Left lung (tissue), 10 donors: ENCODE measurements around the gene CES1. TPM values are rescaled to one million over a fixed set of nuclear protein-coding genes. Genes with fewer than 3 reads are reported as not detected.
"Not testable (repeated sequence)": the region's sequence is repeated elsewhere in the genome, so short reads cannot be mapped to it uniquely, and the experiment has no call there.

Experiments used
- ATAC-seq: fragments of 200-7000 bp; cut with Tn5 transposase; one replicate; pipeline ENCODE4 v1.9.1; 2020; ENCODE audit warnings: moderate library complexity
- DNase-seq, 4 donors: peaks; one replicate each; pipeline ENCODE4 v3.0.0-alpha.2; 2013 to 2020
- H3K27ac ChIP-seq, 2 donors: fragments of 200-600 bp; sonication (generic) in 1 of 2; one replicate each; pipeline versions ENCODE4 v1.5.0 to v1.8.0; 2020 to 2021
- H3K27me3 ChIP-seq, 2 donors: fragments of 200-600 bp; sonication (generic) in 1 of 2; one replicate each; pipeline versions ENCODE4 v1.5.0 to v1.8.0; 2020 to 2021
- H3K36me3 ChIP-seq, 2 donors: fragments of 200-600 bp; sonication (generic) in 1 of 2; one replicate each; pipeline versions ENCODE4 v1.5.0 to v1.8.0; 2020 to 2021
- H3K4me1 ChIP-seq, 2 donors: fragments of 200-600 bp; one replicate each; pipeline ENCODE4 v1.8.0; 2021
- H3K4me3 ChIP-seq, 2 donors: fragments of 200-600 bp; sonication (generic) in 1 of 2; one replicate each; pipeline versions ENCODE4 v1.5.0 to v1.8.0; 2020 to 2021; ENCODE audit warnings: mild to moderate bottlenecking in 1 of 2
- H3K9me3 ChIP-seq, 2 donors: fragments of 200-600 bp; sonication (generic) in 1 of 2; one replicate each; pipeline versions ENCODE4 v1.5.0 to v1.8.0; 2020 to 2021
- CTCF ChIP-seq, 2 donors: fragments of 200-600 bp; sonication (generic) in 1 of 2; IDR thresholded peaks; one replicate each; pipeline versions ENCODE4 v1.5.0 to v1.8.0; 2021; ENCODE audit warnings: antibody characterized with exemption in 2 of 2
- intact Hi-C, 2 donors: fragments of 100-400 bp; cut with DNase I; formaldehyde crosslinking; loops; one replicate each; pipeline versions ENCODE4 v1.11.2 to v1.14.2; 2022
- polyA plus RNA-seq, 6 donors: library from polyadenylated mRNA; unstranded; fragments of 120-200 nt; gene quantifications; one replicate each; pipeline ENCODE4 v1.2.1, GENCODE V29; 2013; ENCODE audit not compliant: insufficient read length in 6 of 6
- total RNA-seq, 2 donors: library from RNA; stranded (reverse); fragmentation: NEBNext Ultra II Directional; extraction: Animal tissue kit (Norgen Biotek cat#: 25700); gene quantifications; one replicate each; pipeline ENCODE4 v1.2.1, GENCODE V29; 2021
- donor health status: DM: no; HTN: yes; CAD: no.
- donor health status: DM: no; HTN: no; CAD: no.

The CES1 gene
- total and polyA plus RNA-seq, 8 donors, result 62.3 to 135 (median 119) TPM

DNA sequence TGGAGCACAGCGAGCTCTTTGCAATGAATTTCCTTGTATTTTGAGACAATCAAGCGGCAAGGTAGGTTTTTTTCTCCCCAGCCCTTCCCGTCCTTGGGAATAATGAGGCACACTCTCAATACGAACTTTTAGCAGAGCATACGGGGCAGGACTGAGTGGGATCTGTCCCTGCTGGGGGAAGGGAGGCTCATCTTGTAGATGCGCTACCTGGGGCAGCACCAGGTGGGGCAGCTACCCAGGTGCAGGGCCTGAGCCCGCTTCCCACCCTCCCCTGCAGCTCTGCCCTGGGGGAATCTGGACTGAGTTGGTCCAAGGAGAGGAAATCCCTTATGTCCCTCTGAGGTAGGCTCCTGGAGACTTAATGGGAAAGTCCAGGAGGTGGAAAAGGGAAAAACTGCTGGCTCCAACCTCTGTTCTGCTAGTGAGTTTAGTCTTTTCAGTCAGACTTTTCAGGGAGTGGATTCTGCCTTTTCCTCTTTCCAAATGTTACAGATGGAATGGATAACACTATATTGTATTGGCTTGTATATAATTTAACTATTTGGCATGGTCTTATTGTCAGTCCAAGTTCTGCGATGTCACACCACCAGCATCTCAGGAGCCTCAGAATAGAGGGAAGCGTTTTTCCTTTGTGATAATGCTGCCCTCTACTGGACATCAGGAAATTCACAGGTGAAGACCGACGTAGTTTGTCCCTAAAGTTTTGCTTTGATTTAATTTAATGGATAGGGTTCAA is 9.6 kb upstream of the CES1 start:
- no peak overlapping the region for H3K4me3 ChIP-seq
- DNase-seq, result peak in 1 of 4 donors; percentile 62
- peaks cover 0 to 24% of the 10 kb centered on the region in 2 donors for H3K27me3 ChIP-seq
- intact Hi-C loops, result loop anchor here (5.0 to 10.0 kb wide), 3 partner anchors 130 to 378 kb away; no protein-coding TSS in a partner anchor
- TF ChIP-seq CTCF (IDR thresholded peaks at IDR 0.05), result peak; percentile 72 to 73
- H3K9me3 ChIP-seq, result no peaks in the 10 kb centered on the region
- no peak overlapping the region for H3K27ac ChIP-seq
- ATAC-seq, result peak; percentile 88
- peaks cover 0 to 3% of the 10 kb centered on the region in 2 donors for H3K4me1 ChIP-seq
- no peaks in the 10 kb centered on the region for H3K36me3 ChIP-seq

- H3K4me1 ChIP-seq, result peaks cover 0 to 12% of the 10 kb centered on the region in 2 donors
- no peak overlapping the region for H3K27ac ChIP-seq
- intact Hi-C loops, result no loop called here
- no peaks in the 10 kb centered on the region for H3K36me3 ChIP-seq
- ATAC-seq (no peak), DNase-seq (no peak)
- H3K4me3 ChIP-seq, result no peak overlapping the region
- no peak for TF ChIP-seq CTCF (IDR thresholded peaks at IDR 0.05)
- H3K9me3 ChIP-seq, result no peaks in the 10 kb centered on the region
- H3K27me3 ChIP-seq, result peaks cover 0 to 4% of the 10 kb centered on the region in 2 donors
Measured at GRCh38 chr16:55839115-55839514, 6.2 kb upstream of the CES1 start.

DNA sequence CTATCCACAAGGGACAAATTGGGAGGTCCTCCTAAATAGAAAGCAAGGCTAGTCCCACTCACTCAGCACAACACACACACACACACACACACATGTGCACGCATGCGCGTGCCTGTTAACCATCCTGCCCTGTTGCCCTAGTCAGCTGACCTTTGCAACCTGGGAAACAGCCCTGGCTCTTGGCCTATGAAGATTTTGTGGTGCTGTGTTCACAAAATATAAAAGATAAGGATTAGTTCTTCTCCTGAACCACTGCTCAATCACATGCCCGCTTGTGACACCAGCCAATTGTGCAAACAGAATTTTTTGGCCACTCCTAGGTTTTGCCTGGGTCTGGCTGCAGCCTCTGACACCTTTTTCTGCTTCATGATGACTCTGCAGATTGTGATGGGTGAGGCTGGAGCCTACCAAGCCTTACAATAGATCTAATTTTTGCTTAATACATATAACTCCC is 3.3 kb upstream of the CES1 start:
- no peak for DNase-seq
- Histone ChIP-seq H3K9me3 (no peaks in the 10 kb centered on the region), H3K4me3 (no peak overlapping the region), H3K4me1 (peaks cover 0 to 22% of the 10 kb centered on the region in 2 donors), H3K27ac (peak overlapping the region in 1 of 2 donors; percentile 23), H3K36me3 (no peaks in the 10 kb centered on the region), H3K27me3 (no peaks in the 10 kb centered on the region)
- no peak for ATAC-seq
- intact Hi-C loops, result no loop called here
- no peak for TF ChIP-seq CTCF (IDR thresholded peaks at IDR 0.05)

- intact Hi-C loops, result no loop called here
- no peak for TF ChIP-seq CTCF (IDR thresholded peaks at IDR 0.05)
- H3K4me1 ChIP-seq, result peaks cover 0 to 22% of the 10 kb centered on the region in 2 donors
- H3K4me3 ChIP-seq, result no peak overlapping the region
- no peaks in the 10 kb centered on the region for H3K9me3 ChIP-seq
- H3K27me3 ChIP-seq, result no peaks in the 10 kb centered on the region
- H3K36me3 ChIP-seq, result no peaks in the 10 kb centered on the region
- ATAC-seq, result peak; percentile 5
- peak in 2 of 4 donors; percentile 68 to 74 for DNase-seq
- H3K27ac ChIP-seq, result no peak overlapping the region
Measured at GRCh38 chr16:55835581-55835980, 2.7 kb upstream of the CES1 start.

- DNase-seq, ATAC-seq, H3K36me3 ChIP-seq, H3K9me3 ChIP-seq, H3K27ac ChIP-seq, H3K27me3 ChIP-seq, intact Hi-C loops, H3K4me3 ChIP-seq: not testable (repeated sequence)
- peaks cover 0 to 22% of the 10 kb centered on the region in 2 donors for H3K4me1 ChIP-seq
Measured at GRCh38 chr16:55835173-55835572, 2.3 kb upstream of the CES1 start.
